ENCODE data around the gene MDFI.

The MDFI gene

DNA sequence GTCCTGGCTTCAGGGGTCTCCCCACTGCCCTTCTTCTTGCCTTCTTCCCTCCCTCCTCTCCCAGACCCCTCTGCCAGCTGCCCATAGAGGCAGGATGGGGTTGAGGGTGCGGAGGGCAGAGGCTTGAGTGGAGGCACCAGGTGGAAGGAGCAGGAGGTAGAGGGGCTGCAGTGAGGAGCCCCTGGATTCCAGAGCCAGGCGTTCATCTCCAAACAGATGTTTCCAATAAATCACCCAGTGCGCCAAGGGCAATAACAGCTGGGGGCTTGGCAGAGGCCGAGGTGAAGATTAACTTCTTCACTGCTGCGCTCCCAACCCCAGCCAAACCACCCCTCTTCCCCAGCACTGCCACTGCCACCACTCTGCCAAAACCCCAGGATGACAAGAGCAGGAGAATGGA lies 10.7 kb downstream of the MDFI start:
- no peak for DNase-seq (ENCODE audit: low read depth)
- no peak overlapping the region for H3K4me3 ChIP-seq (ENCODE audit: low read depth, low read length)
- TF ChIP-seq, protein P1, sequence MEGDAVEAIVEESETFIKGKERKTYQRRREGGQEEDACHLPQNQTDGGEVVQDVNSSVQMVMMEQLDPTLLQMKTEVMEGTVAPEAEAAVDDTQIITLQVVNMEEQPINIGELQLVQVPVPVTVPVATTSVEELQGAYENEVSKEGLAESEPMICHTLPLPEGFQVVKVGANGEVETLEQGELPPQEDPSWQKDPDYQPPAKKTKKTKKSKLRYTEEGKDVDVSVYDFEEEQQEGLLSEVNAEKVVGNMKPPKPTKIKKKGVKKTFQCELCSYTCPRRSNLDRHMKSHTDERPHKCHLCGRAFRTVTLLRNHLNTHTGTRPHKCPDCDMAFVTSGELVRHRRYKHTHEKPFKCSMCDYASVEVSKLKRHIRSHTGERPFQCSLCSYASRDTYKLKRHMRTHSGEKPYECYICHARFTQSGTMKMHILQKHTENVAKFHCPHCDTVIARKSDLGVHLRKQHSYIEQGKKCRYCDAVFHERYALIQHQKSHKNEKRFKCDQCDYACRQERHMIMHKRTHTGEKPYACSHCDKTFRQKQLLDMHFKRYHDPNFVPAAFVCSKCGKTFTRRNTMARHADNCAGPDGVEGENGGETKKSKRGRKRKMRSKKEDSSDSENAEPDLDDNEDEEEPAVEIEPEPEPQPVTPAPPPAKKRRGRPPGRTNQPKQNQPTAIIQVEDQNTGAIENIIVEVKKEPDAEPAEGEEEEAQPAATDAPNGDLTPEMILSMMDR (conservative IDR thresholded peaks at IDR 0.05; ENCODE audit: low read depth, low read length), result no peak

GRCh38 chr6:41649596-41649995 lies 11.3 kb downstream of the MDFI start:
- no peak for DNase-seq (ENCODE audit: low read depth)
- TF ChIP-seq, protein P1 (conservative IDR thresholded peaks at IDR 0.05; ENCODE audit: low read depth, low read length), result no peak
- H3K4me3 ChIP-seq (ENCODE audit: low read depth, low read length), result no peak overlapping the region

GRCh38 chr6:41650120-41650519 lies 11.9 kb downstream of the MDFI start:
- no peak overlapping the region for H3K4me3 ChIP-seq (ENCODE audit: low read depth, low read length)
- TF ChIP-seq, protein P1 (conservative IDR thresholded peaks at IDR 0.05; ENCODE audit: low read depth, low read length), result no peak
- no peak for DNase-seq (ENCODE audit: low read depth)

GRCh38 chr6:41651246-41651961 lies 13.1 kb downstream of the MDFI start:
- H3K4me3 ChIP-seq (ENCODE audit: low read depth, low read length), result no peak overlapping the region
- DNase-seq (ENCODE audit: low read depth), result no peak
- TF ChIP-seq, protein P1 (conservative IDR thresholded peaks at IDR 0.05; ENCODE audit: low read depth, low read length), result peak; percentile 6

DNA sequence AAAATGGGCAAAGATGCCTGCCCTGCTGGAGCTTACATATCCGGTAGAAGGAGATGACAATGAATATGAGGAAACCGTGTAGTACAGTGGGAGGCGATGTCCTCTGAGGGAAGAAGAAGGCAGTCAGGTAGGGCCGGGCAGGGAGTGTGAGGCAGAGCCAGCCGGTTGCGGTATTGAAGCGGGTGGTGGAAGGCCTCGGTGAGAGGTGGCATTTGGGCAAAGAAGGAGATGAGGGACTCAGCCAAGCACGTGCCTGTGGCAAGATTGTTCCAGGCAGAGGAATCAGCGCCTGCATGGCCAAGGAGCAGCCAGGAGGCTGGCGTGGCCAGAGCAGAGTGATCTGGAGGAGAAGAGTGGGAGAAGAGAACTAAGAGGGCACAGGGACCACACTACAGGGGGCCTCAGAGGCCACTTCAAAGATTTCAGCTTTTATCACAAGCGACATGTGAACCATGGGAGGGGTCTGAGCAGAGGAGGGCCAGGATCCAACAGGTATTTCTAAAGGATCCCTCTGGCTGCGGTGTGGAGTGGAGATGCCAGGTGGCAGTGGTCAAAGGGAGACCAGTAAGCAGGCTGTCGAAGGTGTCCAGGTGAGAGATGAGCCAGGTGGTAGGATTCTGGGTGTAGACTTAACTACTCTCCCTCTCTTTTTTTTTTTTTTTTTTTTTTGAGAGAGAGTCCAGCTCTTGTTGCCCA lies 13.8 kb downstream of the MDFI start:
- no peak for DNase-seq (ENCODE audit: low read depth)
- TF ChIP-seq, protein P1 (conservative IDR thresholded peaks at IDR 0.05; ENCODE audit: low read depth, low read length), result no peak
- H3K4me3 ChIP-seq (ENCODE audit: low read depth, low read length), result no peak overlapping the region

- TF ChIP-seq, protein P1 (conservative IDR thresholded peaks at IDR 0.05; ENCODE audit: low read depth, low read length), result no peak
- peak; percentile 50 for DNase-seq (ENCODE audit: low read depth)
- no peak overlapping the region for H3K4me3 ChIP-seq (ENCODE audit: low read depth, low read length)
Measured at GRCh38 chr6:41652866-41653652, 14.8 kb downstream of the MDFI start.
